ENCODE results near the gene RHO. TPM values are rescaled to one million over a fixed set of nuclear protein-coding genes. Genes with fewer than 3 reads are reported as not detected.

The RHO gene
- total RNA-seq, 1 experiment from 2014 or later: not detected

DNA sequence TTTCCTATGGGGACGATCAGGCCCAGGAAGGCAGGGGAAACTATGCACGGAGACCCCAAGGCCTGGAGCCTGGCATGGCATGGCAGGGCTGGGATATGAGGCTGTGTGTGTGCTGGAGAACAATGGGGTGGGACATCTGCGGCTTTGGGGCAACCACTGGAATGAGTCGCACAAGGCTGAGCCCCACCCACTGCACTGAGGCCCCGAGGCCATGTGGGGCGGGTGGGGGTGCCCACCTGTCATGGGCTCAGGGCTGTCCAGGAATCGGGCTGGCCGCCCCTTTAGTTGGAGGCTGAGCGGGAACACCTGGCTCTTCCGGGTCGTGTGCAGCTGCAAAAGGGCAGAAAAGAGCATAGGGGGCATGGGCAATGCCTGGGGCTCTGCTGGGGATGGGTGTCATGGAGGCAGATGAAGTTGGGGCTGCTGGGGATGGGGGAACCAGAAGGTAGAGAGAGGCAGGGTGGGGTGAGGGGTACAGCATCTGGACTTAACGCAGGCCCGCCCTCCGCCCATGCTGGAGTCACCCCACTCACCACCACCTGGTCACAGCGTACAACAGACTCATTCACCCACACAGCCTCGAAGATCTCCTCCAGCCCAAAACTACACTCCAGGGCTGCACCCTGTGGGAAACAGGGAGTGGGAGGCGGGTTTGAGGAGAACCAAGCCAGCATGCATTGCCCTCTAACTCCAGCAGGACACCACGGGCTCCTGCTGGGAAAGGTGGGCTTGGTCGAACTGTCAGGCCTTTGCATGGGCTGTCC lies 47.0 kb downstream of the RHO start:
- ATAC-seq (no peak), DNase-seq (ENCODE audit: low read depth, low spot score) (no peak)
- TF ChIP-seq TCF7L2 (IDR thresholded peaks at IDR 0.05; ENCODE audit: low read depth, low read length) (no peak), SIN3A (IDR thresholded peaks at IDR 0.05; ENCODE audit: borderline replicate concordance, insufficient read depth, low read depth, low read length) (no peak), POLR2AphosphoS5 (IDR thresholded peaks at IDR 0.05; ENCODE audit: low read depth, low read length) (no peak)
- TF ChIP-seq, protein P1, sequence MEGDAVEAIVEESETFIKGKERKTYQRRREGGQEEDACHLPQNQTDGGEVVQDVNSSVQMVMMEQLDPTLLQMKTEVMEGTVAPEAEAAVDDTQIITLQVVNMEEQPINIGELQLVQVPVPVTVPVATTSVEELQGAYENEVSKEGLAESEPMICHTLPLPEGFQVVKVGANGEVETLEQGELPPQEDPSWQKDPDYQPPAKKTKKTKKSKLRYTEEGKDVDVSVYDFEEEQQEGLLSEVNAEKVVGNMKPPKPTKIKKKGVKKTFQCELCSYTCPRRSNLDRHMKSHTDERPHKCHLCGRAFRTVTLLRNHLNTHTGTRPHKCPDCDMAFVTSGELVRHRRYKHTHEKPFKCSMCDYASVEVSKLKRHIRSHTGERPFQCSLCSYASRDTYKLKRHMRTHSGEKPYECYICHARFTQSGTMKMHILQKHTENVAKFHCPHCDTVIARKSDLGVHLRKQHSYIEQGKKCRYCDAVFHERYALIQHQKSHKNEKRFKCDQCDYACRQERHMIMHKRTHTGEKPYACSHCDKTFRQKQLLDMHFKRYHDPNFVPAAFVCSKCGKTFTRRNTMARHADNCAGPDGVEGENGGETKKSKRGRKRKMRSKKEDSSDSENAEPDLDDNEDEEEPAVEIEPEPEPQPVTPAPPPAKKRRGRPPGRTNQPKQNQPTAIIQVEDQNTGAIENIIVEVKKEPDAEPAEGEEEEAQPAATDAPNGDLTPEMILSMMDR (IDR thresholded peaks at IDR 0.05): no peak
- TF ChIP-seq, protein P2, sequence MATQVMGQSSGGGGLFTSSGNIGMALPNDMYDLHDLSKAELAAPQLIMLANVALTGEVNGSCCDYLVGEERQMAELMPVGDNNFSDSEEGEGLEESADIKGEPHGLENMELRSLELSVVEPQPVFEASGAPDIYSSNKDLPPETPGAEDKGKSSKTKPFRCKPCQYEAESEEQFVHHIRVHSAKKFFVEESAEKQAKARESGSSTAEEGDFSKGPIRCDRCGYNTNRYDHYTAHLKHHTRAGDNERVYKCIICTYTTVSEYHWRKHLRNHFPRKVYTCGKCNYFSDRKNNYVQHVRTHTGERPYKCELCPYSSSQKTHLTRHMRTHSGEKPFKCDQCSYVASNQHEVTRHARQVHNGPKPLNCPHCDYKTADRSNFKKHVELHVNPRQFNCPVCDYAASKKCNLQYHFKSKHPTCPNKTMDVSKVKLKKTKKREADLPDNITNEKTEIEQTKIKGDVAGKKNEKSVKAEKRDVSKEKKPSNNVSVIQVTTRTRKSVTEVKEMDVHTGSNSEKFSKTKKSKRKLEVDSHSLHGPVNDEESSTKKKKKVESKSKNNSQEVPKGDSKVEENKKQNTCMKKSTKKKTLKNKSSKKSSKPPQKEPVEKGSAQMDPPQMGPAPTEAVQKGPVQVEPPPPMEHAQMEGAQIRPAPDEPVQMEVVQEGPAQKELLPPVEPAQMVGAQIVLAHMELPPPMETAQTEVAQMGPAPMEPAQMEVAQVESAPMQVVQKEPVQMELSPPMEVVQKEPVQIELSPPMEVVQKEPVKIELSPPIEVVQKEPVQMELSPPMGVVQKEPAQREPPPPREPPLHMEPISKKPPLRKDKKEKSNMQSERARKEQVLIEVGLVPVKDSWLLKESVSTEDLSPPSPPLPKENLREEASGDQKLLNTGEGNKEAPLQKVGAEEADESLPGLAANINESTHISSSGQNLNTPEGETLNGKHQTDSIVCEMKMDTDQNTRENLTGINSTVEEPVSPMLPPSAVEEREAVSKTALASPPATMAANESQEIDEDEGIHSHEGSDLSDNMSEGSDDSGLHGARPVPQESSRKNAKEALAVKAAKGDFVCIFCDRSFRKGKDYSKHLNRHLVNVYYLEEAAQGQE (IDR thresholded peaks at IDR 0.05; ENCODE audit: insufficient read depth in 1 of 2, low read depth in 2 of 2, low read length in 1 of 2): no peak
- H3K27ac ChIP-seq (ENCODE audit: low read length): no peak overlapping the region
- intact Hi-C loops (cut with micrococcal nuclease; ENCODE audit: unreplicated experiment) (no loop called here), in situ Hi-C loops (cut with HindIII; ENCODE audit: low pct_unique_long_range_greater_than_20kb, low sequenced_read_pairs) (no loop called here)
- ChIA-PET CTCF (no interaction called here), POLR2A (no interaction called here)
- no peak overlapping the region for H3K4me3 ChIP-seq (ENCODE audit: low read depth in 2 of 2, low read length in 2 of 2)
- peaks cover 21% of the 10 kb centered on the region for H3K4me1 ChIP-seq (ENCODE audit: control insufficient read depth, insufficient read depth, low read length)
- BruUV-seq (replicated peaks): no TSS peak
- H3K27me3 ChIP-seq (ENCODE audit: control insufficient read depth, insufficient read depth, low read length): no peaks in the 10 kb centered on the region
- no peaks in the 10 kb centered on the region for H3K9me3 ChIP-seq (ENCODE audit: control insufficient read depth, insufficient read depth, low read depth, low read length)
- H3K36me3 ChIP-seq (ENCODE audit: control insufficient read depth, insufficient read depth, low read length): peaks cover 3% of the 10 kb centered on the region; the same call in 1 of the 2 replicates

DNA sequence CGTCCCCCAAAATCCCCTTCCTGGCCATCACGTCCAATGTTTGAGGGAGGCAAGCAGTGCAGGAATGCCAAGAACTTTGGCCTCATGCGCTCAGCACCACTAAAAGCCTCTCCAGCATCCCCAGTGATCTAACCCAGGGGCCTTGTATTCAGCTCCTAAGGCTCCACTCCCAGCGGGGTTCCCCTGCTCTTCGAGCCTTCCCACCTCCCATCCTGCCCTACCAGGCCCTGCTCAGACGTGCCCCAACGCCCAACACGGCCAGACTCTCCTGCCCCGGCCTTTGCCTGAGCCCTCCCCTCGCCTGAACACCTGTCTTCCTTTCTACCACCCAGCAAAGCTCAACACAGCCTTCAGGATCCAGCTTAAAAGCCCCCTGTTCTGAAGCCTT lies 47.6 kb downstream of the RHO start:
- DNase-seq (ENCODE audit: low read depth, low spot score): no peak
- 0 out of 2 replicates have a peak, but pooled peaks have one; percentile 12 for ATAC-seq
- Histone ChIP-seq H3K27ac (ENCODE audit: low read length) (no peak overlapping the region), H3K4me1 (ENCODE audit: control insufficient read depth, insufficient read depth, low read length) (peaks cover 21% of the 10 kb centered on the region), H3K9me3 (ENCODE audit: control insufficient read depth, insufficient read depth, low read depth, low read length) (no peaks in the 10 kb centered on the region), H3K4me3 (ENCODE audit: low read depth in 2 of 2, low read length in 2 of 2) (no peak overlapping the region), H3K36me3 (ENCODE audit: control insufficient read depth, insufficient read depth, low read length) (peaks cover 3% of the 10 kb centered on the region; the same call in 1 of the 2 replicates), H3K27me3 (ENCODE audit: control insufficient read depth, insufficient read depth, low read length) (no peaks in the 10 kb centered on the region)
- ChIA-PET CTCF (no interaction called here), POLR2A (no interaction called here)
- TF ChIP-seq POLR2AphosphoS5 (IDR thresholded peaks at IDR 0.05; ENCODE audit: low read depth, low read length): no peak
- no peak for TF ChIP-seq SIN3A (IDR thresholded peaks at IDR 0.05; ENCODE audit: borderline replicate concordance, insufficient read depth, low read depth, low read length)
- TF ChIP-seq, protein P1 (IDR thresholded peaks at IDR 0.05): no peak
- TF ChIP-seq, protein P2 (IDR thresholded peaks at IDR 0.05; ENCODE audit: insufficient read depth in 1 of 2, low read depth in 2 of 2, low read length in 1 of 2): no peak
- TF ChIP-seq TCF7L2 (IDR thresholded peaks at IDR 0.05; ENCODE audit: low read depth, low read length): no peak
- BruUV-seq (replicated peaks): TSS peak; percentile 56
- intact Hi-C loops (cut with micrococcal nuclease; ENCODE audit: unreplicated experiment) (no loop called here), in situ Hi-C loops (cut with HindIII; ENCODE audit: low pct_unique_long_range_greater_than_20kb, low sequenced_read_pairs) (no loop called here)

Data from Panc1 (cell line).